SW480 (cell line): ENCODE results near the gene EXOC6B.
"Not testable (repeated sequence)": the region's sequence is repeated elsewhere in the genome, so short reads cannot be mapped to it uniquely, and the experiment has no call there.

Source experiments
- DNase-seq: peaks from one replicate; pipeline ENCODE4 v3.0.0-alpha.2; 2016; ENCODE audit warnings: low spot score

The EXOC6B gene

GRCh38 chr2:72676341-72677025, 149.3 kb downstream of the EXOC6B start:
- no peak for DNase-seq

GRCh38 chr2:72674982-72675915, 150.6 kb downstream of the EXOC6B start:
- DNase-seq = no peak

DNA sequence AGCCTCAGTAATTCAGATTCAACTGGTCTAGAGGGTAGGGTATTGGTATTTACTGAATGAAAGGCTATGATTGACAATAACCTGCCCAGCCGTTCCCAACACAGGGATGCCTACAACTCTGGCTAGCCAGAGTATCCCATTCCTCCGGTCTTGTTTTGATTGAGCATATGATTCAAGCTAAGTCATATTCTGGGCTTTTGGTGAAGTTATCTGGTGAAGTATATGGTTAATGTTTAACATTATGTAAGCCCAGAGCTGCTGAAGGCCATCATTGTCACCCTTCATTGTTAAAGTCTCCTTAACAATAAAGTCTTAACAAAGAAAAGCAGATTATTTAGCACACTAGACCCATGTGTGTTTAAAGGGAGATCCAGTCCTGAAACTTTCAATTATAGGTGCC, 152.6 kb downstream of the EXOC6B start:
- DNase-seq = peak; percentile 48

DNA sequence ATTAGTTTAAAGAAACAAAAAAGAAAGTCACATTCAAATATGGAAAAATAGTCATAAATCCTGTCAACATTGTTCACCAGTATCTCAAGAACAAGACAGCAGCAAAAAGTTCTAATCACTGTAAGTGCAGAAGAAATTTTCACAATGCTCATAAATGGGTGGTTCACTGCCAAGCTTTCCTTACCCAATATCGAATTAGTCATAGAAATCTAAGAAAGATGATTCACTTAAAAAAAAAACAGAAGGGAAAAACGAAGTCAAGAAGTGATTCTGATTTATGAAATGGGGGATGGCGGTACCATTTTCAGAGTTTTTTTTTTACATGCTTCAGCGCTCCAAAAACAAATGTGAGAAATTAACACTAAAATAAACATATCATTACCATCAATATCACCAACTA, 156.7 kb downstream of the EXOC6B start:
- DNase-seq = no peak

DNA sequence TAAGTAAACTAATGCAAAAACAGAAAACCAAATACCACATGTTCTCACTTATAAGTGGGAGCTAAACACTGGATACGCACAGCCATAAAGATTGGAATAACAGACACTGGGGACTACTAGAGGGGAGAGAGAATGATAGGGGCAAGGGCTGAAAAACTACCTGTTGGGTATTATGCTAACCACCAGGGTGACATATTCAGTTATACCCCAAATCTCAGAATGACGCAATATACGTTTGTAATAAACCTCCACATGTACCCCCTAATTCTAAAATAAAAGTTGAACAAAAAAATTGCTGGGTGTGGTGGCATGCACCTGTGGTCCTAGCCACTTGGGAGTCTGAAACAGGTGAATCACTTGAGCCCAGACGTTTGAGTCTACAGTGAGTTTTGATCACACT, 157.2 kb downstream of the EXOC6B start:
- DNase-seq = no peak

DNA sequence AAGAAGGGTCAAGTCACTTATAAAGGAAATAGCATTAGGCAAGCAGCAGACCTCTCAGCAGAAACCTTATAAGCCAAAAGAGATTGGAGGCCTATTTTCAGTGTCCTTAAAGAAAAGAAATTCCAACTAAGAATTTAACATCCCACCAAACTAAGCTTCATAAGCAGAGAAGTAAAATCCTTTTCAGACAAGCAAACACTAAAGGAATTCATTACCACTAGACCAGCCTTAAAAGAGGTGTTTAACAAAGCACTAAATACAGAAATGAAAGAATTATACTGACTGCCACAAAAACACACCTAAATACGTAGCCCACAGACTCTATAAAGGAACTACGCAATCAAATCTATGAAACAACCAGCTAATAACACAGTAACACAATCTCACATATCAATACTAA, 160.4 kb downstream of the EXOC6B start:
- DNase-seq = no peak

- DNase-seq = no peak
These were observed 163.8 kb downstream of the EXOC6B start for GRCh38 chr2:72661985-72662384.

- no peak for DNase-seq
These were observed 176.0 kb downstream of the EXOC6B start for GRCh38 chr2:72649810-72650209.

- not testable (repeated sequence) for DNase-seq
These were observed 184.6 kb downstream of the EXOC6B start for GRCh38 chr2:72641221-72641620.

- no peak for DNase-seq
These were observed 187.1 kb downstream of the EXOC6B start for GRCh38 chr2:72638600-72639211.

GRCh38 chr2:72636210-72636609, 189.6 kb downstream of the EXOC6B start:
- no peak for DNase-seq

DNA sequence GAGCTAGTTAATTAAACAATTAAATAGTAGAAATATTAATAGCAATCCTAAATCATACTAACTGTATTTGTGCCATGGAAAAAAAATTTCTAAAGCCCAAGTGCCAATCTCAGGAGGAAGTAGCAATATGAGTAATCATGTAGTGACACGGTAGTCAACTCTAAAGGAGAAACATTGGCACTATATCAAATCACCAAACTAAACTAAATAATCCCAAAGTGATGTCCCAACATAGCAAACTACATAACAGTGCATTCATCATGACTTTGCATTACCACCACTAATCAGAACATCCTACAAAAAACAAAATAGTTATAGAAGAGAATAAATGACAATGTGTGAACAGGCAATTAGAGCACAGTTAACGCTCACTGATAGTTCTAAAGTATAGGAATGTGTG, 195.1 kb downstream of the EXOC6B start:
- DNase-seq = no peak

GRCh38 chr2:72629062-72629461, 196.8 kb downstream of the EXOC6B start:
- DNase-seq = no peak

- DNase-seq = no peak
These were observed 198.8 kb downstream of the EXOC6B start for GRCh38 chr2:72627083-72627482.

- no peak for DNase-seq
These were observed 200.5 kb downstream of the EXOC6B start for GRCh38 chr2:72625366-72625765.

- DNase-seq = no peak
These were observed 202.4 kb downstream of the EXOC6B start for GRCh38 chr2:72623481-72623880.

DNA sequence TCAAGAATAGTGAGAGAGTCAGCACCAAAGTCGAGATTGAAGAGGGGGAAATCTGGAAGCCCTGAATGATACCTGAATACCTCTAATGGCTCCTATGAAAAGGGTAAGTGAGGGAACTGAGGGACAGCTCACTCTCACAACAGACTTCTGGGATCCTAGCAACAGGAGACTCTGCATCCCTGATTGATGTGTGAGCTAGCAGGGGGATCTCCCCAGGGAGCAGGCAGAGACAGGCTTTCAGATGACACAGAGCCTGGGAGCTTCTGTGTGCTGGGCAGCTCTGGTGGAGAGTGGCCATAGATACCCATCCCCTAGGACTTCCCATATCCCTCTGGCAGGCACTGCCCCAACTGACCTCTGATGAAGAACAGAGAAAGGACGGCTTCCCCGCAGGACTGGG, 206.2 kb downstream of the EXOC6B start:
- DNase-seq = no peak

GRCh38 chr2:72613931-72614330, 211.9 kb downstream of the EXOC6B start:
- DNase-seq = no peak

GRCh38 chr2:72612614-72613160, 213.1 kb downstream of the EXOC6B start:
- no peak for DNase-seq

- no peak for DNase-seq
These were observed 218.6 kb downstream of the EXOC6B start for GRCh38 chr2:72607189-72607588.

- peak; percentile 23 for DNase-seq
These were observed 219.9 kb downstream of the EXOC6B start for GRCh38 chr2:72605836-72606442.

GRCh38 chr2:72604468-72604867, 221.4 kb downstream of the EXOC6B start:
- DNase-seq = no peak
